Fibroblast of mammary gland (primary cell): ENCODE data around the gene PSAP.

Experiments
- DNase-seq: peaks from one replicate; pipeline ENCODE4 v3.0.0-alpha.2; 2010; ENCODE audit warnings: low read depth
- H3K4me3 ChIP-seq: 2 replicates; pipeline ENCODE4 v1.5.1; 2011; ENCODE audit warnings: low read depth, mild to moderate bottlenecking, low read length, moderate library complexity; ENCODE audit not compliant: control insufficient read depth
- TF ChIP-seq, protein P1 (sequence below): conservative IDR thresholded peaks from 2 replicates; pipeline ENCODE4 v1.5.1; 2011; ENCODE audit warnings: low read depth, low read length, inconsistent platforms; ENCODE audit not compliant: control insufficient read depth, insufficient read depth

PSAP gene

GRCh38 chr10:71847418-71847817 lies 3.6 kb downstream of the PSAP start:
- DNase-seq: no peak
- H3K4me3 ChIP-seq: no peak overlapping the region
- TF ChIP-seq, protein P1, sequence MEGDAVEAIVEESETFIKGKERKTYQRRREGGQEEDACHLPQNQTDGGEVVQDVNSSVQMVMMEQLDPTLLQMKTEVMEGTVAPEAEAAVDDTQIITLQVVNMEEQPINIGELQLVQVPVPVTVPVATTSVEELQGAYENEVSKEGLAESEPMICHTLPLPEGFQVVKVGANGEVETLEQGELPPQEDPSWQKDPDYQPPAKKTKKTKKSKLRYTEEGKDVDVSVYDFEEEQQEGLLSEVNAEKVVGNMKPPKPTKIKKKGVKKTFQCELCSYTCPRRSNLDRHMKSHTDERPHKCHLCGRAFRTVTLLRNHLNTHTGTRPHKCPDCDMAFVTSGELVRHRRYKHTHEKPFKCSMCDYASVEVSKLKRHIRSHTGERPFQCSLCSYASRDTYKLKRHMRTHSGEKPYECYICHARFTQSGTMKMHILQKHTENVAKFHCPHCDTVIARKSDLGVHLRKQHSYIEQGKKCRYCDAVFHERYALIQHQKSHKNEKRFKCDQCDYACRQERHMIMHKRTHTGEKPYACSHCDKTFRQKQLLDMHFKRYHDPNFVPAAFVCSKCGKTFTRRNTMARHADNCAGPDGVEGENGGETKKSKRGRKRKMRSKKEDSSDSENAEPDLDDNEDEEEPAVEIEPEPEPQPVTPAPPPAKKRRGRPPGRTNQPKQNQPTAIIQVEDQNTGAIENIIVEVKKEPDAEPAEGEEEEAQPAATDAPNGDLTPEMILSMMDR: no peak

DNA sequence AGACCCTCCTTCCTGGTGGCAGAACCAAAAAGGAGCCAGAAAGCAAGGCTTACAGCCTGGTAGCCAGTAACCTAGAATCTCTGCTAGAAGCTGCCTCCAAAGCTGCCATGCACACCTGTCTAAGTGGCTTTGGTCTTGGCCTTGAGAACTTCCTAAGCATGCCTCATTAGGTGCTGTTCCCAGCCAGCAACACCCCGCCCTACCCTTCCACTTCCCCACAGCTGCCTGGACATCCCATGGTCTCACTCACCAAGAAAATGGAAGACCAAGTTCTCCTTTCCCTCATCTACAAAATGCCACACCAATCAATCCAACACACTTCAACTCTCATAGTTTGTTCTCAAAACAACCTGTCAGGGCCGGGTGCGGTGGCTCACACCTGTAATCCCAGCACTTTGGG lies 4.2 kb downstream of the PSAP start:
- DNase-seq: no peak
- TF ChIP-seq, protein P1: no peak
- H3K4me3 ChIP-seq: no peak overlapping the region

GRCh38 chr10:71845410-71846405 lies 5.3 kb downstream of the PSAP start:
- H3K4me3 ChIP-seq: no peak overlapping the region
- no peak for DNase-seq
- TF ChIP-seq, protein P1: no peak

DNA sequence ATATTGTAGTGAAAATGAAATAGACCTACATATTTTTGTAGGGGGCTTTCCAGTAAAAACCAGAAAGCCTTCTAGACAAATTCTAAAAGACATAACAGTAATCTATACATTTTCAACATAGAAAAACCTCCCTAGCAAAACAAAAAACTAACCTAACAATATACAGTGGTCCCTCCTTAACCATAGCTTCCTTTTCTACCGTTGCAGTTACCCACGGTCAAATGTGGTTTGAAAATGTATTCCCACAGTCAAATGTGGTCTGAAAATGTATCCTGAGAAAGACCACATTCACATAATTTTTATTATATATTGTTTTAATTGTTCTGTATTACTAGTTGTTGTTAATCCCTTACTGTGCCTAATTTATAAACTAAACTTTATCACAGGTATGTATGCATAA lies 6.4 kb downstream of the PSAP start:
- DNase-seq: no peak
- TF ChIP-seq, protein P1: no peak
- no peak overlapping the region for H3K4me3 ChIP-seq

DNA sequence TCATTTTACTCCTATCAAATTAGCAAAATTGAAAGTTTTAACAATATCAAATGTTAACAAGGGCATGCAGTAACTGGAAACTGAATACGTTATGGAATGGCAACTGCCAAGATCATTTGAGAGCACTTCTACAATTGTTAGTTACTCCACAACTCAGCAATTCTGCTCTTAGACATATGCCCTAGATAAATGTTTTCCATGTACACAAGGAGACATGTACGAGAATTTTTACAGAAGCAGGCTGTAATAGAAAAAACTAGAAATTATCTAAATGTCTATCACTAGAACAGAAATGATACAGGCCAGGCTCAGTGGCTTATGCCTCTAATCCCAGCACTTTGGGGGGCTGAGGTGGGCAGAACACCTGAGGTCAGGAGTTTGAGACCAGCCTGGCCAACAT lies 7.0 kb downstream of the PSAP start:
- no peak for DNase-seq
- H3K4me3 ChIP-seq: no peak overlapping the region
- TF ChIP-seq, protein P1: no peak

- TF ChIP-seq, protein P1: no peak
- DNase-seq: no peak
- no peak overlapping the region for H3K4me3 ChIP-seq
Observed at GRCh38 chr10:71842856-71843686, 8.0 kb downstream of the PSAP start.
